HepG2 (cell line): Measurements from ENCODE around the gene RABGAP1L. TPM values are rescaled to one million over a fixed set of nuclear protein-coding genes. Genes with fewer than 3 reads are reported as not detected.

ENCODE experiments used
- BRD4 ChIP-seq: sonication (generic); formaldehyde crosslinking; IDR thresholded peaks from 2 replicates; pipeline ENCODE4 v1.4.0; 2020; ENCODE audit warnings: missing genetic modification reagents
- CBX5 ChIP-seq: sonication (generic); formaldehyde crosslinking; IDR thresholded peaks from 2 replicates; pipeline ENCODE4 v1.4.0; 2020; ENCODE audit warnings: missing genetic modification reagents, borderline replicate concordance
- CEBPB ChIP-seq: IDR thresholded peaks from 2 replicates; pipeline ENCODE4 v1.6.1; 2011; ENCODE audit warnings: low read depth, low read length, improper control_type of control experiment, borderline replicate concordance
- DRAP1 ChIP-seq: IDR thresholded peaks from 2 replicates; pipeline ENCODE4 v1.6.1; 2016; ENCODE audit warnings: missing genetic modification reagents, missing compliant biosample characterization
- EHMT2 ChIP-seq: fragments of 200-600 bp; sonication (generic); IDR thresholded peaks from 2 replicates; pipeline ENCODE4 v1.7.0; 2017; ENCODE audit warnings: antibody characterized with exemption, low read depth, low read length, borderline replicate concordance
- GATAD2A ChIP-seq: IDR thresholded peaks from 2 replicates; pipeline ENCODE4 v1.6.1; 2016
- KAT8 ChIP-seq: IDR thresholded peaks from 2 replicates; pipeline ENCODE4 v1.6.1; 2016; ENCODE audit warnings: missing genetic modification reagents, missing compliant biosample characterization
- NFKBIZ ChIP-seq: IDR thresholded peaks from 2 replicates; pipeline ENCODE4 v1.6.1; 2018; ENCODE audit warnings: missing genetic modification reagents, missing compliant biosample characterization
- POGZ ChIP-seq: sonication (generic); formaldehyde crosslinking; IDR thresholded peaks from 2 replicates; pipeline ENCODE4 v1.4.0; 2020; ENCODE audit warnings: mild to moderate bottlenecking, missing genetic modification reagents
- RBM22 ChIP-seq: fragments of 200-400 bp; formaldehyde crosslinking; optimal IDR thresholded peaks from 2 replicates; pipeline ENCODE3; 2017; ENCODE audit warnings: mild to moderate bottlenecking, low read length, moderate library complexity
- SOX13 ChIP-seq, 3 experiments: fragments of 450-650 bp in 1 of 3; sonication (generic) in 1 of 3; formaldehyde crosslinking in 1 of 3; IDR thresholded peaks in 2 of 3; conservative IDR thresholded peaks in 1 of 3; 2 replicates each; pipeline versions ENCODE4 v1.5.0 to v1.6.1; 2016 to 2020; ENCODE audit warnings: antibody characterized with exemption in 1 of 3, mild to moderate bottlenecking in 1 of 3, missing compliant biosample characterization in 1 of 3, missing genetic modification reagents in 1 of 3, moderate library complexity in 1 of 3
- SRSF9 ChIP-seq: fragments of 200-400 bp; formaldehyde crosslinking; IDR thresholded peaks from 2 replicates; pipeline ENCODE4 v1.6.1; 2018; ENCODE audit warnings: borderline replicate concordance, mild to moderate bottlenecking, low read depth, low read length; ENCODE audit not compliant: insufficient read depth, poor library complexity, severe bottlenecking
- YEATS2 ChIP-seq: sonication (generic); formaldehyde crosslinking; IDR thresholded peaks from 2 replicates; pipeline ENCODE4 v1.4.0; 2020; ENCODE audit warnings: missing genetic modification reagents, borderline replicate concordance
- ZBTB20 ChIP-seq: sonication (generic); formaldehyde crosslinking; IDR thresholded peaks from 2 replicates; pipeline ENCODE4 v1.8.1; 2023; ENCODE audit warnings: missing genetic modification reagents, low read depth, mild to moderate bottlenecking, borderline replicate concordance
- ZBTB43 ChIP-seq: sonication (generic); formaldehyde crosslinking; conservative IDR thresholded peaks from 2 replicates; pipeline ENCODE4 v1.4.0; 2020; ENCODE audit warnings: missing genetic modification reagents
- ZFP82 ChIP-seq: sonication (generic); formaldehyde crosslinking; IDR thresholded peaks from 2 replicates; pipeline ENCODE4 v1.5.1; 2020; ENCODE audit warnings: mild to moderate bottlenecking, missing genetic modification reagents, borderline replicate concordance
- ZNF441 ChIP-seq: sonication (generic); formaldehyde crosslinking; IDR thresholded peaks from 2 replicates; pipeline ENCODE4 v1.7.0; 2021; ENCODE audit warnings: missing genetic modification reagents, borderline replicate concordance
- ZNF552 ChIP-seq: sonication (generic); formaldehyde crosslinking; IDR thresholded peaks from 2 replicates; pipeline ENCODE4 v1.9.0; 2022; ENCODE audit warnings: missing genetic modification reagents, mild to moderate bottlenecking, borderline replicate concordance
- ZNF652 ChIP-seq: IDR thresholded peaks from 2 replicates; pipeline ENCODE4 v1.6.1; 2016; ENCODE audit warnings: low read depth, borderline replicate concordance
- ZSCAN20 ChIP-seq: sonication (generic); formaldehyde crosslinking; IDR thresholded peaks from 2 replicates; pipeline ENCODE4 v1.4.0; 2020; ENCODE audit warnings: missing genetic modification reagents, mild to moderate bottlenecking, borderline replicate concordance
- ZXDC ChIP-seq: sonication (generic); formaldehyde crosslinking; IDR thresholded peaks from 2 replicates; pipeline ENCODE4 v1.5.0; 2020; ENCODE audit warnings: mild to moderate bottlenecking, missing genetic modification reagents
- polyA plus RNA-seq, 8 experiments: library from polyadenylated mRNA; depleted of rRNA in 3 of 8; stranded (reverse) in 7 of 8; unstranded in 1 of 8; fragments of >200 nt; fragmentation: Illumina TruSeq in 4 of 8; extraction: Trizol in 4 of 8; gene quantifications; 2 replicates each; pipeline versions ENCODE4 v1.2.1 to v1.2.3, GENCODE V29; 2011 to 2016; ENCODE audit warnings: low read depth in 4 of 8, missing spikeins in 1 of 8, mixed read lengths in 1 of 8; ENCODE audit not compliant: insufficient read depth in 1 of 8
- total RNA-seq, 5 experiments: library from RNA; depleted of rRNA; stranded (reverse); fragments of >200 nt; fragmentation: Illumina TruSeq; extraction: Trizol; gene quantifications; 2 replicates each; pipeline ENCODE4 v1.2.3, GENCODE V29; 2016; ENCODE audit warnings: low read depth in 1 of 5
- TF ChIP-seq, protein P1 (sequence below): sonication (generic); formaldehyde crosslinking; conservative IDR thresholded peaks from 2 replicates; pipeline ENCODE4 v1.8.0; 2022; ENCODE audit warnings: mild to moderate bottlenecking, moderate library complexity, missing genetic modification reagents

Gene RABGAP1L
- total and polyA plus RNA-seq, 2 of the 13 experiments (the other 11 are each of a cell fraction or from before 2014, with no cell fraction given), result 7.9 to 22.6 TPM

GRCh38 chr1:174266476-174266875, 107.2 kb downstream of the RABGAP1L start (continued):
- peak; percentile 86; the same call in 1 of the 2 replicates for TF ChIP-seq ZBTB20 (CRISPR knock-in tag)
- TF ChIP-seq CBX5 (CRISPR knock-in tag), result no peak
- no peak for TF ChIP-seq SOX13 (IDR thresholded peaks at IDR 0.05)
- TF ChIP-seq SOX13 (CRISPR knock-in tag; conservative IDR thresholded peaks at IDR 0.05 in 1 of 2, IDR thresholded peaks at IDR 0.05 in 1 of 2), result no peak
- TF ChIP-seq ZNF441 (CRISPR knock-in tag), result no peak
- TF ChIP-seq RBM22, result no peak
- peak; percentile 30; the same call in 1 of the 2 replicates for TF ChIP-seq CEBPB
- no peak for TF ChIP-seq KAT8 (CRISPR knock-in tag)
- peak; percentile 58; the same call in 1 of the 2 replicates for TF ChIP-seq DRAP1 (CRISPR knock-in tag)
- TF ChIP-seq ZSCAN20 (CRISPR knock-in tag), result no peak
- no peak for TF ChIP-seq BRD4 (CRISPR knock-in tag)
- TF ChIP-seq GATAD2A (CRISPR knock-in tag), result 0 out of 2 replicates have a peak, but pooled peaks have one; percentile 11
- peak; percentile 9; the same call in 1 of the 2 replicates for TF ChIP-seq ZNF652 (CRISPR knock-in tag)
- TF ChIP-seq POGZ (CRISPR knock-in tag), result 0 out of 2 replicates have a peak, but pooled peaks have one; percentile 45
- TF ChIP-seq SRSF9, result no peak
- no peak for TF ChIP-seq ZXDC
- TF ChIP-seq ZBTB43 (CRISPR knock-in tag), result no peak
- TF ChIP-seq NFKBIZ (CRISPR knock-in tag), result no peak
- no peak for TF ChIP-seq YEATS2
- TF ChIP-seq ZFP82 (CRISPR knock-in tag), result no peak
- TF ChIP-seq, protein P1, sequence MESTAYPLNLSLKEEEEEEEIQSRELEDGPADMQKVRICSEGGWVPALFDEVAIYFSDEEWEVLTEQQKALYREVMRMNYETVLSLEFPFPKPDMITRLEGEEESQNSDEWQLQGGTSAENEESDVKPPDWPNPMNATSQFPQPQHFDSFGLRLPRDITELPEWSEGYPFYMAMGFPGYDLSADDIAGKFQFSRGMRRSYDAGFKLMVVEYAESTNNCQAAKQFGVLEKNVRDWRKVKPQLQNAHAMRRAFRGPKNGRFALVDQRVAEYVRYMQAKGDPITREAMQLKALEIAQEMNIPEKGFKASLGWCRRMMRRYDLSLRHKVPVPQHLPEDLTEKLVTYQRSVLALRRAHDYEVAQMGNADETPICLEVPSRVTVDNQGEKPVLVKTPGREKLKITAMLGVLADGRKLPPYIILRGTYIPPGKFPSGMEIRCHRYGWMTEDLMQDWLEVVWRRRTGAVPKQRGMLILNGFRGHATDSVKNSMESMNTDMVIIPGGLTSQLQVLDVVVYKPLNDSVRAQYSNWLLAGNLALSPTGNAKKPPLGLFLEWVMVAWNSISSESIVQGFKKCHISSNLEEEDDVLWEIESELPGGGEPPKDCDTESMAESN (CRISPR knock-in tag), result no peak
- TF ChIP-seq ZNF552, result no peak
- TF ChIP-seq EHMT2, result peak; percentile 21; the same call in 1 of the 2 replicates
